Hematopoietic multipotent progenitor cell treated with erythropoietin and hydrocortisone succinate and interleukin-3 and kit ligand, for 6 days (in vitro differentiated cells): ENCODE data around the gene SPATS1.
"Not testable (repeated sequence)": the region's sequence is repeated elsewhere in the genome, so short reads cannot be mapped to it uniquely, and the experiment has no call there.

Experiments
- DNase-seq: peaks from one replicate; pipeline ENCODE4 v3.0.0-alpha.2; 2015

Gene SPATS1

DNA sequence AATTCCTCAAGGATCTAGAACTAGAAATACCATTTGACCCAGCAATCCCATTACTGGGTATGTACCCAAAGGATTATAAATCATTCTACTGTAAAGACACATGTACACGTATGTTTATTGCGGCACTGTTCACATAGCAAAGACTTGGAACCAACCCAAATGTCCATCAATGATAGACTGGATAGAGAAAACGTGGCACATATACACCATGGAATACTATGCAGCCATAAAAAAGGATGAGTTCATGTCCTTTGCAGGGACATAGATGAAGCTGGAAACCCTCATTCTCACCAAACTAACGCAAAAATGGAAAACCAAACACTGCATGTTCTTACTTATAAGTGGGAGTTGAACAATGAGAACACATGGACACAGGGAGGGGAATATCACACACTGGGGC lies 4.4 kb downstream of the SPATS1 start:
- DNase-seq, result not testable (repeated sequence)

GRCh38 chr6:44349904-44350649 lies 7.6 kb downstream of the SPATS1 start:
- no peak for DNase-seq

GRCh38 chr6:44350650-44350994 lies 8.2 kb downstream of the SPATS1 start:
- not testable (repeated sequence) for DNase-seq

GRCh38 chr6:44352259-44352658 lies 9.8 kb downstream of the SPATS1 start:
- no peak for DNase-seq

- no peak for DNase-seq
These were observed 10.9 kb downstream of the SPATS1 start for GRCh38 chr6:44353336-44353735.

- DNase-seq, result no peak
These were observed 13.2 kb downstream of the SPATS1 start for GRCh38 chr6:44355640-44356039.

- DNase-seq, result no peak
These were observed 14.0 kb downstream of the SPATS1 start for GRCh38 chr6:44356487-44356886.

GRCh38 chr6:44359973-44360372 lies 17.5 kb downstream of the SPATS1 start:
- no peak for DNase-seq

- DNase-seq, result no peak
These were observed 19.5 kb downstream of the SPATS1 start for GRCh38 chr6:44361947-44362346.

- no peak for DNase-seq
These were observed 21.0 kb downstream of the SPATS1 start for GRCh38 chr6:44363377-44363926.

GRCh38 chr6:44366781-44367180 lies 24.3 kb downstream of the SPATS1 start:
- DNase-seq, result no peak

- no peak for DNase-seq
These were observed 25.2 kb downstream of the SPATS1 start for GRCh38 chr6:44367681-44368080.

GRCh38 chr6:44373051-44373450 lies 30.6 kb downstream of the SPATS1 start:
- no peak for DNase-seq

DNA sequence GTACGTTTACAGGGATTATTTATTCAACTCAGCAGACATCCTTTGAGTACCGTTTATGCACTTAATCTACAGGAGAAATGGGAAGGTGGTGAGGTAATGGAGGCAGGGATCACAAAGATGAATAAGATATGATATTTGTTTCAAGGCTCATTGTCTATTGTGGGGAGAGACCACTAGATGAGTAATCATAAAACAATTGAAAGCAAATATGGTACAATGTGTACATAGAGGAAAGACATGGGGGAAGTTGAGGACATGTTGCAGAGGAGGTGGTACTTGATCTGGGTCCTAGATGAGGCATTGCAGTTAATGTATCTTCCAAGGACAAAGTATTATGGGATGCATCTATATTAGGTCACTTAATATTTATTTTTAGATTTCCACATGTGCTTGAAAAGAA lies 31.3 kb downstream of the SPATS1 start:
- no peak for DNase-seq

GRCh38 chr6:44375071-44375470 lies 32.6 kb downstream of the SPATS1 start:
- DNase-seq, result no peak

GRCh38 chr6:44377484-44377883 lies 35.0 kb downstream of the SPATS1 start:
- DNase-seq, result no peak

DNA sequence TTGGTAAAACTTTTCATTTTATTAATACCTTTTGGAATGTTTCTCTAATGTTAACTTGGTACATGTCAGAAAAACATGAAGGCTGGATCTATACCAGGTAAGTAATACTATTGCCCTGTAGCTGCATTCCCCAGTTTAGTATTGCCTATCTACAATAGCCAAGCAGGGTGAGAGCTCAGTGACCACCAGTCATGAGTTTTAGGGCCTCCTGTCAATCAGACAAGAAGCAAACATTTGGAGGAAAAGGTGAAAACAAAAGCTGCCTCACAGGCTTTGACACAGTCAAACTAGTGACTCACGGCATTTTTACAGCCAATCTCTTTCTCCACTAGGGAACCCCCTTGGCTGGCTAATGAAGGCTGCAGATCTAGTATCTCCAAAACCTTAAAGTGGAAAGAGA lies 35.5 kb downstream of the SPATS1 start:
- no peak for DNase-seq

- peak; percentile 74 for DNase-seq
These were observed 39.3 kb downstream of the SPATS1 start for GRCh38 chr6:44381739-44382138.

- DNase-seq, result no peak
These were observed 44.0 kb downstream of the SPATS1 start for GRCh38 chr6:44386364-44386928.

DNA sequence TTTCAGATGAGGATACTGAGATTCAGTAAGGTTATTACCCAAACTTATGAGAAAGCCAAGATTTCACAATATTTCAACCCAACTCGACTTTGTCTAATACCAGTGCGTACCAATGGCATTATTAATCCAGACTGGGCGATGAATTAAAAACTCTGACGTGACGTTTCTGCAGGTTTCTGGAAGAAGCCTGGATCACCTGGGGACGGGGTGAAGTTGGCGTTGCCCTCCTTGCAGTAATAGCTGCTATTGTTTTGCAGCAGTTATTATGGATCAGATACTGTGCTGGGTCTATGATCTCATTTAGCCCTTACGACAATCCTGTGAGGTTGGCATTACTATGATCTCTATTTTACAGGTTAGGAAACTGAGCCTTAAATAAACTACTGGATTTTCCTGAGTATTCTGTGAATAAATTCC lies 44.5 kb downstream of the SPATS1 start:
- no peak for DNase-seq

DNA sequence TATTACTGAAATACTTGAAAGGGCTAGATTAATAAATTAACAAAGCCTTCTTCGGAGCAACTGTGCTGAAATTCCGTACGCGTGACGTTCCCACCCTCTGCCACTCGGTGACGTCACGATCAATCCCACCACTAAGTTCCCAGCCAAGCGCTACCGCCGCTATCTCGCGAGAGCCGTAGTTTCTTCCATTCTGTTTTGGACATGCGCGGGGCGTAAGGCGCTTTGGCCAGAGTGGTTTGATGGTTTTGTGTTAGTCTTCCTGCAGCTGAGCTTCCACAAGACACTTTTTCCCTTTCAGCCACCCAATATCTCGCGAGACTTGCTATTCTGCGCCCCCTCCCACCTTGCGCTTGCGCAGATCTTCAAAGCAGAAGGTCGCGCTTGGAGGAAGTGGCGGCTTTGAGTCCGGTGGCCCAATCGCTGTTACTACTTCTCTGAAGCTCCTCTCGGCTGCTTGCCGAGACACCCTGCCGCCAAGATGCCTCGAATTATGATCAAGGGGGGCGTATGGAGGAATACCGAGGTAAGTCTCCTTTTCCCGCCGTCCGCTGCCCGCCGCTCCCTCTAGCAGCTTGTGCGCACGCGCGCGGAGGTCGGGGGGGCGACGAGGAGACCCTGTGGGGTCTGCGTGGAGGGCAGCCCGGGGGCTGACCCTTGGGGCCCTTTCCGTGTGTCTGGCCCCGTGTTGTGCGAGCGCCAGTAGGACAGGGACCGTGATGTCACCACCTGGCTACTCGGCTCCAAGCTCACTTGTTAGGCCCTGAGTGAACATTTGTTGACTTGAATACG lies 45.1 kb downstream of the SPATS1 start, which contains the start of gene CDC5L:
Gene CDC5L, plus strand, starts transcription at position 361 of the 789 bp plus-strand sequence. Its CDS starts 118 bp downstream, at position 479.
- DNase-seq, result peak; percentile 99

DNA sequence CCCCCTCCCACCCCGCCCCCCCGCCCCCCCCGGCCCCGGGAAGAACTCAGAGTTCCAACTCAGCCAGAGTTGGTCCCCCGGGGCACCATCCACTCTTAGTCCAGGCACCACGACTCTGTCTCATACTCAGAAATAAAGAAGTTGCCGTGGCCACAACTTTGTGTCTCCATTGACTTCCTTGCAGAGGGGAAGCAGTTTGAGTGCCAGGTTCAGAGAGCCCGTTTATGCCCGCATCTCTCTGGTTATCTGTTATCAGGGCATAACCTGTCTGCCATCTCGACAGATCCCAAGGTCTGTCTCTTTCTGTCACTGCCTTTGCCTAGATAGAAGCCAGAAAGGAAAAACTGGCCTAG lies 45.7 kb downstream of the SPATS1 start:
- peak; percentile 59 for DNase-seq

DNA sequence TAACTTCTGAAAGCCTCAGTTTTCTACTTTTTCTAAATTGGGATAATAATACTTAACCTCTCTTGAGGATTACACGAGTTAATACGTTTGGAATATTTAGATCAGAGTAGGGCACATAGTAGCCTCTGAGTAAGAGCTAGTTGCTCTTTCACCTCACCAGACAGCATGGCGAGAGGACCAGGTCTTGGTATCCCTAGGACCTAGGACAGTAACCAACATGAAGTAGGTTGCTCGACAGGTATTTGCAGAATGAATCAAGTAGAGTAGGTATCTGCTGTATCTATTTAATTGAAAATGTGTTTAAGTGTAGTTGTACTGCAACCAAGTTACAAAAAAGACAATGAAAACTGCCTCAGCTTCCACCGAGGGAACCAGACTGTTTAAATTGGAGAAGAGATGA lies 46.4 kb downstream of the SPATS1 start:
- DNase-seq, result no peak
